Progenitor cell of endocrine pancreas (in vitro differentiated cells): ENCODE data around the gene EIF3A. TPM values are rescaled to one million over a fixed set of nuclear protein-coding genes. Genes with fewer than 3 reads are reported as not detected.

Experiments used
- DNase-seq: peaks from one replicate; pipeline ENCODE4 v3.0.0; 2021; ENCODE audit warnings: low spot score; ENCODE audit not compliant: unreplicated experiment
- H3K27ac Mint-ChIP-seq: 2 replicates; pipeline ENCODE4 v1.8.0; 2021; ENCODE audit warnings: mild to moderate bottlenecking, moderate library complexity, mixed read lengths
- H3K27me3 Mint-ChIP-seq: 2 replicates; pipeline ENCODE4 v1.8.0; 2021; ENCODE audit warnings: mixed read lengths
- H3K36me3 Mint-ChIP-seq: 2 replicates; pipeline ENCODE4 v1.8.0; 2022; ENCODE audit warnings: mixed read lengths; ENCODE audit not compliant: insufficient read depth
- H3K4me1 Mint-ChIP-seq: 2 replicates; pipeline ENCODE4 v1.8.0; 2021; ENCODE audit warnings: low read depth, mixed read lengths
- H3K4me3 Mint-ChIP-seq: 2 replicates; pipeline ENCODE4 v1.8.0; 2021; ENCODE audit warnings: low read depth, mild to moderate bottlenecking, moderate library complexity, mixed read lengths
- H3K9me3 Mint-ChIP-seq: 2 replicates; pipeline ENCODE4 v1.8.0; 2021; ENCODE audit warnings: low read depth, mixed read lengths
- total RNA-seq: library from RNA; stranded (reverse); gene quantifications from 2 replicates; pipeline ENCODE4 v1.2.1, GENCODE V29; 2021
- TF ChIP-seq, protein P1 (sequence below): fragments of 200-600 bp; sonication (generic); IDR thresholded peaks from one replicate; pipeline ENCODE4 v1.5.0; 2021; ENCODE audit warnings: antibody characterized with exemption, mild to moderate bottlenecking; ENCODE audit not compliant: unreplicated experiment

The EIF3A gene
- total RNA-seq, 1 donor from 2014 or later = 127 TPM

DNA sequence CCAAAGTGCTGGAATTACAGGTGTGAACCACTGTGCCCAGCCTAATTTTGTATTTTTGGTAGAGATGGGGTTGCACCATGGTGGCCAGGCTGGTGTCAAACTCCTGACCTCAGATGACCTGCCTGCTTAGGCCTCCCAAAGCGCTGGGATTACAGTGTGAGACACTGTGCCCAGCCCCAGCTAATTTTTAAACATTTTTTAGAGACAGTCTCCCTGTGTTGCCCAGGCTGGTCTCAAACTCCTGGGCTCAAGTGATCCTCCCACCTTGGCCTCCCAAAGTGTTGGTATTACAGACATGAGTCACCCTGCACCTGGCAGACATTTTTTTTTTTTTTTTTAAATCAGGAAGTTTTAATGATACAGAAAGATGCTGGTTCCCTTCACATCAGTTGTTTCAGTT, 38.8 kb upstream of the EIF3A start:
- no peak overlapping the region for H3K4me3 Mint-ChIP-seq
- no peaks in the 10 kb centered on the region for H3K9me3 Mint-ChIP-seq
- H3K36me3 Mint-ChIP-seq = peaks cover 27% of the 10 kb centered on the region
- TF ChIP-seq, protein P1, sequence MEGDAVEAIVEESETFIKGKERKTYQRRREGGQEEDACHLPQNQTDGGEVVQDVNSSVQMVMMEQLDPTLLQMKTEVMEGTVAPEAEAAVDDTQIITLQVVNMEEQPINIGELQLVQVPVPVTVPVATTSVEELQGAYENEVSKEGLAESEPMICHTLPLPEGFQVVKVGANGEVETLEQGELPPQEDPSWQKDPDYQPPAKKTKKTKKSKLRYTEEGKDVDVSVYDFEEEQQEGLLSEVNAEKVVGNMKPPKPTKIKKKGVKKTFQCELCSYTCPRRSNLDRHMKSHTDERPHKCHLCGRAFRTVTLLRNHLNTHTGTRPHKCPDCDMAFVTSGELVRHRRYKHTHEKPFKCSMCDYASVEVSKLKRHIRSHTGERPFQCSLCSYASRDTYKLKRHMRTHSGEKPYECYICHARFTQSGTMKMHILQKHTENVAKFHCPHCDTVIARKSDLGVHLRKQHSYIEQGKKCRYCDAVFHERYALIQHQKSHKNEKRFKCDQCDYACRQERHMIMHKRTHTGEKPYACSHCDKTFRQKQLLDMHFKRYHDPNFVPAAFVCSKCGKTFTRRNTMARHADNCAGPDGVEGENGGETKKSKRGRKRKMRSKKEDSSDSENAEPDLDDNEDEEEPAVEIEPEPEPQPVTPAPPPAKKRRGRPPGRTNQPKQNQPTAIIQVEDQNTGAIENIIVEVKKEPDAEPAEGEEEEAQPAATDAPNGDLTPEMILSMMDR = no peak
- DNase-seq = no peak
- H3K27ac Mint-ChIP-seq = no peak overlapping the region
- H3K27me3 Mint-ChIP-seq = no peaks in the 10 kb centered on the region
- no peaks in the 10 kb centered on the region for H3K4me1 Mint-ChIP-seq

DNA sequence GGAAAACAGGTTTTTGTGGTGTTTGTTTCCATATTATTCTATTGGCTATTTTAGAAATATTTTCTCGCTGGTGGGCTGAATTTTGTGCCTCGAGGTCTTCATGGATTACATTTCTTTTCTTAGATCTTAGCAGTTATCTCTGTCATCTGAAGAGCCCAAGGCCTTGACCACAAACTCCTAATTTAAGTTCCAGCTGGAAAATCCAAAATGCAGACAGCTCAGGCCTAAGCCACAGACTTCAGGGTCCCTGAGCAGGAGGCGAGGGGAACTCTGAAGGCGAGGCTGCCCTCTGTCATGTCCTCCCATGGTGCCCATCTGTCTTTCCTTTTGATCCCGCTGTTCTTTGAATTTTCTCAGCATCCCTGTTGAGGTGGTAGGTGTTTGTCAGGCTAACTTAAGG, 37.6 kb upstream of the EIF3A start:
- no peak overlapping the region for H3K4me3 Mint-ChIP-seq
- TF ChIP-seq, protein P1 = no peak
- H3K27ac Mint-ChIP-seq = no peak overlapping the region
- H3K4me1 Mint-ChIP-seq = no peaks in the 10 kb centered on the region
- H3K27me3 Mint-ChIP-seq = no peaks in the 10 kb centered on the region
- H3K9me3 Mint-ChIP-seq = no peaks in the 10 kb centered on the region
- H3K36me3 Mint-ChIP-seq = peaks cover 28% of the 10 kb centered on the region
- no peak for DNase-seq

DNA sequence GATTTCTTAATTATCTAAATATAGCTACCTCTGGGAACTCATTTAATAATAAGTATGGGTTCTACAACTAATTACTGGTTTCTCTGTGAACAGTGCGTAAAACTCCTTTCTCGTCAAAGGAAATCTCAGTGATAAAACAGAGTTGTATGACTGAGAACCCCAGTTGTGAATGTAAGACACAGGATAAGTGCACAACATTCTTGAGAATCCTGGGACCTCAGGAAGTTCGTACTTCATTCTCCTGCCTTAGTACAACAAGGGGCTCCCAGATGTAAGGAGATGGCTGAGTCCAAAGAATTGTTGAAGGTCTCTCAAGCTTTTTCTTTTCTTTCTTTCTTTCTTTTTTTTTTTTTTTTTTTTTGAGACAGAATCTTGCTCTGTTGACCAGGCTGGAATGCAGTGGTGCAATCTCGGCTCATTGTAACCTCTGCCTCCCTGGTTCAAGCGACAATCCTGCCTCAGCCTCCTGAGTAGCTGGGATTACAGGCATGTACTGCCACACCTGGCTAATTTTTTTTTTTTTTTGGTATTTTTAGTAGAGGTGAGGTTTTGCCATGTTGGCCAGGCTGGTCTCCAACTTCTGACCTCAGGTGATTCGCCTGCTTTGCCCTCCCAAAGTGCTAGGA, 35.8 kb upstream of the EIF3A start:
- Mint-ChIP-seq H3K36me3 (peaks cover 19% of the 10 kb centered on the region), H3K27ac (no peak overlapping the region), H3K9me3 (no peaks in the 10 kb centered on the region), H3K27me3 (no peaks in the 10 kb centered on the region), H3K4me3 (no peak overlapping the region), H3K4me1 (no peaks in the 10 kb centered on the region)
- no peak for DNase-seq
- TF ChIP-seq, protein P1 = no peak

DNA sequence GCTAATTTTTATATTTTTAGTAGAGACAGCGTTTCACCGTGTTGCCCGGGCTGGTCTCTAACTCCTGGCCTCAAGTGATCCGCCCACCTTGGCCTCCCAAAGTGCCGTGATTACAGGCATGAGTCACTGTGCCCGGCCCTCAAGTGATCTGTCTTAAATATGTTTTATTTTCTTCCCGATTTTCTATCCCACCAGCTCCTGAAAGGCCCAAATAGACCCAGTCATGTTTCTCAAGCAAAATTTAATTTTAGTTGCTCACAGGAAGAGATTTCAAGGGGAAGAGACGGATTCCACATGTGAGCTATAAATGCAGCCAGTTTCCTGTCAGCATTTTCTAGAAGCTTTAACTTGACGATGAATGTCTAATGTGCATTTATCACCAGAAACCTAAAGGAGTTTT, 35.3 kb upstream of the EIF3A start:
- peaks cover 19% of the 10 kb centered on the region for H3K36me3 Mint-ChIP-seq
- H3K4me1 Mint-ChIP-seq = no peaks in the 10 kb centered on the region
- H3K27me3 Mint-ChIP-seq = no peaks in the 10 kb centered on the region
- DNase-seq = no peak
- no peak overlapping the region for H3K4me3 Mint-ChIP-seq
- no peak overlapping the region for H3K27ac Mint-ChIP-seq
- no peaks in the 10 kb centered on the region for H3K9me3 Mint-ChIP-seq
- TF ChIP-seq, protein P1 = no peak

GRCh38 chr10:119113751-119114732, 33.4 kb upstream of the EIF3A start:
- TF ChIP-seq, protein P1 = no peak
- H3K27me3 Mint-ChIP-seq = no peaks in the 10 kb centered on the region
- no peak for DNase-seq
- no peak overlapping the region for H3K4me3 Mint-ChIP-seq
- H3K4me1 Mint-ChIP-seq = no peaks in the 10 kb centered on the region
- H3K27ac Mint-ChIP-seq = no peak overlapping the region
- H3K9me3 Mint-ChIP-seq = no peaks in the 10 kb centered on the region
- peaks cover 19% of the 10 kb centered on the region for H3K36me3 Mint-ChIP-seq
